Tibial nerve (tissue), 4 donors: Measurements from ENCODE around the gene ALDH1L1.

Experiments used
- EP300 ChIP-seq, 2 donors: sonication (generic); formaldehyde crosslinking; IDR thresholded peaks; one replicate each; pipeline ENCODE4 v1.6.1; 2017; ENCODE audit warnings: antibody characterized with exemption in 2 of 2, mild to moderate bottlenecking in 1 of 2
- TF ChIP-seq, protein P1 (sequence below), 5 experiments: fragments of 200-600 bp in 3 of 5; fragments of 450-650 bp in 2 of 5; sonication (generic) in 3 of 5; IDR thresholded peaks; one replicate each; pipeline ENCODE4 v1.5.1; 2016 to 2019; ENCODE audit warnings: antibody characterized with exemption in 5 of 5, mild to moderate bottlenecking in 3 of 5, moderate library complexity in 2 of 5

DNA sequence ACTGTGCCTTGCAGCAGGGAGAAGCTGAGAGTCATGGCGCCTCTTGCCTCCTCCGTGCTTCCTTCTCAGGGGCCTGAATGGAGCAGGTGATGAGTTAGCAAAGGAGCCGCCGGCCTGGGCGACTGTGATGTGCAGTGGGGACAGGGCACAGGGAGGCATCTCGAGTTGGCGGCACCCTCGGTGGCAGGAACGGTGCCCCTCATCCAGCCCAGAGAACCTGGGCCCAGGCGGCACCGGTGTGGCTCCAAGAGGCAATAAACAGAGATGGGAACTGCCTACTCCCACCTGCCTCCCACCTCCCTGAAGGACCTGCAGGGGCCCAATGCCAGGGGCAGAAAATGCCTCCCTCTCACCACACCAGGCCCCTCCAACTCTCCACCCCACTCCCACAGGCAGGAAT, 102.6 kb downstream of the ALDH1L1 start:
- TF ChIP-seq, protein P1, sequence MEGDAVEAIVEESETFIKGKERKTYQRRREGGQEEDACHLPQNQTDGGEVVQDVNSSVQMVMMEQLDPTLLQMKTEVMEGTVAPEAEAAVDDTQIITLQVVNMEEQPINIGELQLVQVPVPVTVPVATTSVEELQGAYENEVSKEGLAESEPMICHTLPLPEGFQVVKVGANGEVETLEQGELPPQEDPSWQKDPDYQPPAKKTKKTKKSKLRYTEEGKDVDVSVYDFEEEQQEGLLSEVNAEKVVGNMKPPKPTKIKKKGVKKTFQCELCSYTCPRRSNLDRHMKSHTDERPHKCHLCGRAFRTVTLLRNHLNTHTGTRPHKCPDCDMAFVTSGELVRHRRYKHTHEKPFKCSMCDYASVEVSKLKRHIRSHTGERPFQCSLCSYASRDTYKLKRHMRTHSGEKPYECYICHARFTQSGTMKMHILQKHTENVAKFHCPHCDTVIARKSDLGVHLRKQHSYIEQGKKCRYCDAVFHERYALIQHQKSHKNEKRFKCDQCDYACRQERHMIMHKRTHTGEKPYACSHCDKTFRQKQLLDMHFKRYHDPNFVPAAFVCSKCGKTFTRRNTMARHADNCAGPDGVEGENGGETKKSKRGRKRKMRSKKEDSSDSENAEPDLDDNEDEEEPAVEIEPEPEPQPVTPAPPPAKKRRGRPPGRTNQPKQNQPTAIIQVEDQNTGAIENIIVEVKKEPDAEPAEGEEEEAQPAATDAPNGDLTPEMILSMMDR (IDR thresholded peaks at IDR 0.05): no peak
- TF ChIP-seq EP300 (IDR thresholded peaks at IDR 0.05): no peak
